NCI-H2107 (cell line): ENCODE measurements around the gene OR6B1.
"Not testable (repeated sequence)": the region's sequence is repeated elsewhere in the genome, so short reads cannot be mapped to it uniquely, and the experiment has no call there.

ENCODE experiments used
- DNase-seq: peaks from one replicate; lab custom pipeline; 2025; lab: John Stamatoyannopoulos, UW

The OR6B1 gene

DNA sequence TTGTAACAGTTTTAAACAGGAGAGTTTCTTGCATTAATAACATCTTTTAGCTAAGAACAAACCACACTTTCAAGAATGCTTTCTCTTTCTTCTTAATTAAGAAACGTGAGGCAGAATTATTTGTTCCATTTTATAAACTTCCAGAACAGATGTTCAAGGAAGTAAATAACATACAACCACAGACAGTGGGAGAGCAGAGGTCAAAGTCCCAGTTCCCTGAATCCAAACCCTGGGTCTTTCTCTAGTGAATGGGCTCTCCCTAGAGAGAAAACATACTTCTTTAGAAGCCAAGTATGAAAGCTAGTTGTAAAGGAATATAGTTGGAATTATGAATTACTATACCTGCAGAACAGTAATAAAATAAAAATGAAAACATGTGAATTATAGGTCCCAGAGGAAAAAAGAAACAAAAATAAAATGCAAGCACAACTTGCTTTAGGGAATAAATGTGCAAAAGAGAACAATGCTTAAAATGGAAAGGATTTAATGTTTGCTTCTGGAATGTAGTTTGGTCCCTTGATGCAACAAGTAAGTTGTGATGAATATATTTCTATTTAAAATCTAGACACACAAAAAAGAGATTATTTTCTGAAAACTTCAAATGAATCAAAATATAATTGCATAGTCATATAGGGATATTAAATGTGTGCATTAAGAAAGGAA lies 6.0 kb downstream of the OR6B1 start:
- no peak for DNase-seq

DNA sequence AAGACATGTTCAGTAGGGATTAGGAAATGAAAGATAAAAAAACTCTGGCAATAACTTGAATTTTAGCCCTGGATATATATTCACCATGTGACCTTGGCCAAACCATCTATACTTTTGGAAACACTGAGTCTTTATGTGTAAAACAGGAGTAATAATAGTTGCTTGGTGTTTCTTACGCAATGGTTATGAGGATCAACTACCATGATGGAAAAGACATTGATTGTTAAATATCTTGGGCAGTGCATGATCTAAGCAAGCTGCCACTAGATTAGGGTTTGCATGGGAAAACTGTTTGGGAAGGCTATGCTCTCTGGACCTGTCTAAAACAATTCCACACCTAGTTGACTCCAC lies 6.5 kb downstream of the OR6B1 start:
- DNase-seq: no peak

DNA sequence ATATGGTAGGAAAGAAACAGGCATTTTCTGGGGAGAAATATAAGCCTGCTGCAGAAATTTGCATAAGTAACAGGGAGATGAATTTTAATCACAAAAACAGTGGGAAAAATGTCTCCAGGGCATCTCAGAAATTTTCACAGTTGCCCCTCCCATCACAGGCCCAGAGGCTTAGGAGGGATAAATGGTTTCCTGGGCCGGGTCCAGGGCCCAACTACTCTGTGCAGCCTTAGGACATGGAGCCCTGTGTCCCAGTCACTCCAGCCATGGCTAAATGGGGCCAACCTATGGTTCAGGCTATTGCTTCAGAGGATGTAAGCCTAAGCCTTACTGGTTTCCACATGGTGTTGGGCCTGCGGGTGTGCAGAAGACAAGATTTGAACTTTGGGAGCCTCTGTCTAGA lies 9.2 kb downstream of the OR6B1 start:
- DNase-seq: no peak

DNA sequence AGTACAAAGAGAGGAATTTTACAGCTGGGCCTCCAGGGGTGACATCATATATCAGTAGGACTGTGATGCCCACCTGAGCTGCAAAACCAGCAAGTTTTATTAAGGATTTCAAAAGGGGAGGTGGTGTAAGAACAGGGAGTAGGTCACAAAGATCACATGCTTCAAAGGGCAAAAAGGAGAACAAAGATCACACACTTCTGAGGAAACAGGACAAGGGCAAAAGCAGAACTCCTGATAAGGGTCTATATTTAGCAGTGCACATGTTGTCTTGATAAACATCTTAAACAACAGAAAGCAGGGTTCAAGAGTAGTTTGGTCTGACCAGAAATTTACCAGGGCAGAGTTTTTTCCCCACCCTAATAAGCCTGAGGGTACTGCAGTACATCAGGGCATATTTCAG lies 9.9 kb downstream of the OR6B1 start:
- DNase-seq: not testable (repeated sequence)

DNA sequence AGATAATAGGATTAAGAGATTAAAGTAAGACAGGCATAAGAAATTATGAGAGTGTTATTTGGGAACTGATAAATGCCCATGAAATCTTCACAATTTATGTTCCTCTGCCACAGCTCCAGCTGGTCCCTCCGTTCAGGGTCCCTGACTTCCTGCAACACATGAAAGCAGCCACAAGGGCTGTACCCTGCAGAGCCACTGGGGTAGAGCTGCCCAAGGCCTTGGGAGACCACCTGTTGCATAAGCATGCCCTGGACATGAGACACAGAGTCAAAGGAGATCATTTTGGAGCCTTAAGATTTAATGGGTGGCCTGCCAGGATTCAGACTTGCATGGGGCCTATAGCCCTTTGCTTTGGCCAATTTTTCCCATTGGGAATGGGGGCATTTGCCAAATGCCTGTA lies 10.7 kb downstream of the OR6B1 start:
- DNase-seq: not testable (repeated sequence)

DNA sequence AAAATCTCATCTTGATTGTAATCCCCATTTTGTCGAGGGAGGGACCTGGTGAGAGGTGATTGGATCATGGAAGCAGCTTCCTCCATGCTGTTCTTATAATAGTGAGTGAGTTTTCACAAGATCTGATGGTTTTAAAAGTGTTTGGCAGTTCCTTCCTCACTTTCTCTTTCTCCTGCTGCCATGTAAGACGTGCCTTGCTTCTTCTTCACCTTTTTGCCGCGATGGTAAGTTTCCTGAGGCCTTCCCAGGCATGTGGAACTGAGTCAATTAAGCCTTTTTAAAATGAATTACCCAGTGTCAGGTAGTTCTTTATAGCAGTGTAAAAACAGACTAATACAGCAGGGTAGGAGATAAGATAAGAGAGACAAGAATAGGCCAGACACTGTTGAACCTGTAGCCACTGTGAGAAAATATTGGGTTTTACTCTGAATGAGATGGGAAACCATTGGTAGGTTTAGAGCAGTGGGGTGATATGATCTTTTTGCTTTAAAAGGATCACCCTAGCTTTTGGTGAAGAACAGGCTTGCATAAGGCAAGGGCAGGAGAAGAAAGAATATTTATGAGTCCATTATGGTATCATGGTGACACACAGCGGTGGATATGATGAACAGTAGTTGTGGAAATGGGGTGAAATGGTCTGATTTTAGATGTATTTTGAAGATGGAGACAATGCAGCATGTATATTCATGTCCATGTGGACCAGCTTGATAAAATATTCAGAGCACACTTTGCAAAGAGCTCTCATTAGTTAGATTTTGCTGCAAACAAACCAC lies 11.5 kb downstream of the OR6B1 start:
- DNase-seq: no peak

DNA sequence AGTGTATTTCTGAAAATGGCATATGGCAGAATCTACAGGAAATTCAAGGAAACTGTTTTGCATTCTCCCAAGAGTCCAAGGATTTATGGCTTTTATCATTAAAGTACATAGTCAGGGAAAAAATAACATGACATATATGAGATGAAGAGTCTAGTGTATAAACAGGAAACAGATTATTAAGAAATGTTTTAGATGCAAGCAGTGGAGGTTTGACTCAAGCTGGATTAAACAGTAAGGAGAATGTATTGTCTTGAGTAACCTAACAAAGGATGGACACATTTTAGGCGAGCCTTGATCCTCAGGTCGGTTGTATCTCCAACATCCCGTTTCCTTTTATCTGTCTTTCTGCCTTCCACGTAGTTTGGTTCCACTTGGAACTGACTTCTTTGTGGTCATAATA lies 17.9 kb downstream of the OR6B1 start:
- no peak for DNase-seq

DNA sequence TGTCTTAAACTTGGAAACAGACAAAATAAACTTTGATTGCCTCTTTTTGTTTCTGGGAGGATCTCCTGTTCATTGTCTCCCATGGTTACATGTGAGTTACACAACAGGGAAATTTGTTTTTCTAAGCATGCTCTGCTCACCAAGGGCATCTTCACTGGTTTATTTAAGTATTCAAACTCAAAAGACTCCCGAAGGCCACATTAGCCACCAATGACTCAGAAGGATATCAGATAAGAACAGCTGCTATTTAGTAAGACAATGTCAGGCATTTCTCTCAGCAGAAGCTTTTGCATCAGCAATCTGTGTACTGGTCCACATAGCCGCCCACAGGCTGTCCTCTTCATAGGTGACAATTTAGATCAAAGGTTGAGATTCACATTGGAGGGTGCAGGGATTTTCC lies 19.3 kb downstream of the OR6B1 start:
- no peak for DNase-seq

DNA sequence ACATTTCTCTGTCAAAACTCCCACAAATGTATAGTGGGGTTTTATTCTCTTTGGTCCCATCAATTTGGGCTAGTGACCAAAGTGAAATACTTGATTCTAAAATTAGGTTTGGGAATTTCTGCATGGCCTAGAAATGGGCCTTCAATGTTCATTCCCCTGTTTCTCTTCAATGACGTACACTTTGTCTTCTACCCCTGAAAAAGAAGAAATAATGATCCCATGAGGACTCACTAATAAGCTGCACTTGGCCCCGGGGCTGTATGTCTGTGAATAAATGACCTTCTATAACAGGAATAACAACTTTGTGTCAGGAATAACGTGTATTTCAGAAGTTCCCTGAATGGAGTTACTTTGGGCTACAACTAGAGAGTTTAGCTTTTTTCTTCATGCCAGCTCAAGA lies 20.2 kb downstream of the OR6B1 start:
- no peak for DNase-seq

DNA sequence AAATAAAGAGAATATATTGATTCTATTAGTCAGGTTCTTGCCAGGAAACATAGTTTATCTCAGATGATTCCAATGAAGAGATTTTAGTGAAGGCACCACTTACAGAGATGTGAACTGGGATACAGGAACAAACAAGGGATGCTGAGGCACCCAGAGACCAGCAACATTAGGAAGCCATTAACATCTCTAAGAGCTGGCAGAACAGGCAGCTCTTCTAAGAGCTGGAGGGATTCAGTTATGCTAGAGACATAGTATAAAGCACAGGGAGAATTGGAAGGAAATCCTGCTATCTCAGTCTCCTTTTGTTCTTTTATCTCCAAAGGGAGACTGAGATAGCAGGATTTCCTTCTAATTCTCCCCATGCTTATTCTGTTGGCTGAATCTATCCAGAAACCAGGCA lies 22.0 kb downstream of the OR6B1 start:
- DNase-seq: no peak

DNA sequence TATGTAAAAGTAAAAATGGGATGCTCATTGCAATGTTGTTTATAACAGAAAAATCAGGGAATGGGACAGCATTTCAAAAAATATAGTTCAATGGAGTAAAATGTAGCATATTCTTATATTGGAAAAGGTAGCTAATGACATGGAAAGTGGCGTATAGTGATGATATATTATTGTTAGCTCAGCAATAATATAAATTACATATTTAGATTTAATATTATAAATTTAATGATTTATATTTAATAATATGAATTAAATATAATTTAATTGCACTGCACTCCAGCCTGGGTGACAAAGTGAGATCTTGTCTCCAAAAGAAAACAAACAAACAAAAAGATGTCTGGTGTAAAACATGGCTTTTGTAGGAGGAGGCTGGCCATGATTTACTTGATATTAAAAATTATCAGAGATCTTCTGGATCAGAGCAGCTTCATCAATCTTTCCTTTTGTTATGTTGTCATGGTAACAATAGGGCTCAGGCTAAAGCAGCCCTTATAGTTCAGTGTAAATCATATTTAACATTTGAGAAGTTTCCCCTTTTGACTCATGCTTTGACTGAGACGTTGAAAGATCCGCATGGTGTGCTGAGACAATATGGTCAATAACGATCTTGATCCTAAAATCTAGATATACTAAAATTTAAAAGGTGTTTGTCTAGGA lies 23.2 kb downstream of the OR6B1 start:
- no peak for DNase-seq

DNA sequence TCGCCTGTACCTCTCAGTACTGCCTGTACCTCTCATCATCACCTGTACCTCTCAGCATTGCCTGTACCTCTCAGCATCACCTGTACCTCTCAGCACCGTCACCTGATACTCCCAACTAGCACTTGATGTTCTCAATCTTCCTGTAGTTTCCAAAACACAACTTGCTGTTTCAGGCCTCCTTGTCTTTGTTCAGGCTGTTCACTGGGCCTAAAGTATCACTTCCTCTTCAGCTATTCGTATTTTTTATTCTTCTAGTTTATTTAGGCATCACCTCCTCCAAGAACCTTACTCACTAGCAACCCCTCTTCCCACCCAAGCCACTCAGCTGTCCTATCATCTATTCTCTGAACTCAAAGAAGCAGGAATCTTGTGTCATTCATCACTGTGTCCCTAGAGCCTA lies 24.1 kb downstream of the OR6B1 start:
- DNase-seq: no peak

DNA sequence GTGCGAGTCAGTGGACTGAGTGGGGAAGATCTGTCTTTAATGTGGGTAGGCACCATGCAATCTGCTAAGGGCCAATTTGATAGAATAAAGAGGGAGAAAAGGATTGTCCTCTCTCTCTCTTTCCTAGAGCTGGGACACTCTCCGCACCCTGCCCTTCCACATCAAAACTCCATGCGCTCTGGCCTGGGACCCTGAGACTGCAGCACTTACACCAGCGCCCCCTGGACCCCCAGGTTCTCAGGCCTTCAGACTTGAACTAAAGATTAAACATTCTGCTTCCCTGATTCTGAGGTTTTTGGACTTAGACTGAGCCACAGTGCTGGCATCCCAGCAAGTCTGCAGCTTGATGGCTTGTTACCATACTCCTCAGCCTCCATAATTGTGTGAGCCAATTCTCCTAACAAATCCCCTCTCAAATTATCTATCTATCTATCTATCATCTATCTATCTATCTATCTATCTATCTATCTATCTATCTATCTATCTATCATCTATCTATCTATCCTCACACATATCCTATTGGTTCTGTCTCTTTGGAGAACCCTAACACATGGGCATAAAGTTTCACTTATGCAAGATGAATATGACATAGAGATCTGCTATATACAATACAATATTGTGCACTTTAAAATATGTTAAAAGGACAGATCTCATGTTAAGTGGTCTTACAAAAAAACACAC lies 26.2 kb downstream of the OR6B1 start:
- DNase-seq: no peak

DNA sequence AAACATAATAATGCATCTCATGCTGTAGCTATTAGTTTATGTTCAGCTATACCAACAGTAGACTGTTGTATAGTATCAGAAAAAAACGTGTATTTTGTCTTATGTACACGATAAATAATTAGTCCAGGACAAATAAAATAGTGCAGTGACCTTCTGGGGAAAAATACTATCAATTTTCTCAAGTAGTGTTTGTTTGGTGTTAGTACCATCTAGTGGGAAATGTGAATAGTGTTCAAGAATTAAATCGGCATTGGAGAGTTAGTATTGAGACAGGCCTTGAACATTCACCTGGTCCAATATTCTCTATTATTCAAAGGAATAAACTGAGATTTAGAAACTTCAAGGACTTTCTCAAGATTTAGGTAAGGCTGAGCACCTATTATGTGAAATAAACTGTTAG lies 26.9 kb downstream of the OR6B1 start:
- no peak for DNase-seq

DNA sequence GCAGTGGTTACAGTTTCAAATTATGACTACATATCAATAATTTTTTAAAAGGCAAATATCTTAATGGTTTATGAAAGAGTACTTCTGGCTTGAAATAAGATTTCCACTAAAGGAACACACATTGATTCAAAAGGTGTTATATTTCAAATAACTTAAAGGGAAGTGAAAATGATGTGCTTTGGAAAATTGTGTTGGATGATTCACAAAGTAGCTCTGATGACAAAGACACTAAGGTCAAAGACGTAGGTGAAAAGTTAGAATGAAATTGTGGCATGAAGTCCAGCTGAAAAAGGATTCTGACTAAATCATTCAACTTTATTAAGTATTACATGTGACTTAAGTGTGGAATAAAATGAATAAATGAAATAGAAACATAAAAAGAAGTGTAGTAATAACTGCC lies 27.9 kb downstream of the OR6B1 start:
- DNase-seq: no peak

DNA sequence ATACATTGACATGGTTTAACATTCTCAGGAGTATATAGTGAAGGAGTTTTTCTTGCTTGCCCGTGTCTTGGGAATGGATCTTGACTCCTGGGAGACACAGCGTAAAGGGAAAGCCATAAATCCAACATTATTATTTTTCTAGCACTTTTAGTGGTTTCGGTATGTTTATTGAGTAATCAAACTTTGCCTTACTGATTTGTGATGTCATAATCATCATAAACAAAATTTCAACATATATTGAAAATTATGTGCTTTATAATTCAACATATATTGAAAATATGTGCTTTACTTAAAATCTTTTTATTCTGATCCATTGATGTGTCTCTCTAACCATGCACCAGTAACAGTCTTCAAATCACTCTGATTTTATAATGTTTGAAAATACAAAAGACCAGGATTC lies 28.4 kb downstream of the OR6B1 start:
- no peak for DNase-seq

DNA sequence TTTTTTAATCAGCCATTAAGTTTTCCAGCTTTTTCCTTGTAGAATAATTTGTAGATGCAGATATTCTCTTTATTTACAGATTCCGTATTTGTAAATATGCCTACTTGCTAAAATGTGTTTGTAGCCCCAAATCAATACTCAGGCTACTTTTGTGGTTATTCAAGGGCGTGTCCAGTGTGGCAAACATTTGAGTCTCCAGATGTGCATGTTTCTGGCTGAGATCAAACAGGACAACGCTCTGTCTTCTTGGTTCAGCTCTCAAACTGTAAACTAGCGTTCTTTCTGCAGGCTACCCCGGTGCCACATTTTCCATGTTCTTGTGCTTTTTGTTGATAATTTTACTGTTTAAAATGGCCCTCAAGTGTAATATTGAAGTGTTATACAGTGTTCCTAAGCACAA lies 32.4 kb downstream of the OR6B1 start:
- DNase-seq: no peak

DNA sequence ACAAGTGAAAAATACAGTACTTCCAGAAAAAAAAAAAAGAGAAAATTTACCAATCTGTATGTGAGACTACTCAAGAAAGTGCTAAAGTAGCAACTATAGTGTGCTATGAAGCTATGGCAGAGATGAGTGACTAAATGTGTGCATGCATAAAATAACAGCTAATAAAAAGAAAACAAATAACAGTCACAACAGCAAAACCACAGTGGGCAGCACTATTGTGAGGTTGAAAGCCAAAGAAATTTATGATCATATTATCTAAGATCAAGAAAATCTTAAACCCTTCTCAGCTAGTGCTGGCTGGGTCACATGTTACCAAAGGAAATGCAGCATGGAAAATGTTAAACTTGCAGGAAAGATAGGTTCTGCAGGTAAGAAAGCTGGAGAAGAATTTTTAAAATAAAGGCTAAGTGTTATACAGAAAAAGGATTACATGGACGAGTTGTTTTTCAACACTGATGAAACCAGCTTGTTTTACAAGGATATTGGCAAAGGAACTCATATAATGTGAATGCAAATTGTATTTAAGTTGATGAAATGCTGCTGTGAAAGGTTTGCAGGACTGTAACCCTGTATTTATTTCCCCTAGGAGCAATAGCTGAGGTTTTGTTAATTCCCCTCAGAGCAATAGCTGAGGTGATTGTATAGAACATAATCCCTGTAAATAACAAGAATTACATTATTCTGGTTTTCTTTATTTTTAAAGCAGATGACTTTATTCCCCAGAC lies 33.0 kb downstream of the OR6B1 start:
- no peak for DNase-seq

DNA sequence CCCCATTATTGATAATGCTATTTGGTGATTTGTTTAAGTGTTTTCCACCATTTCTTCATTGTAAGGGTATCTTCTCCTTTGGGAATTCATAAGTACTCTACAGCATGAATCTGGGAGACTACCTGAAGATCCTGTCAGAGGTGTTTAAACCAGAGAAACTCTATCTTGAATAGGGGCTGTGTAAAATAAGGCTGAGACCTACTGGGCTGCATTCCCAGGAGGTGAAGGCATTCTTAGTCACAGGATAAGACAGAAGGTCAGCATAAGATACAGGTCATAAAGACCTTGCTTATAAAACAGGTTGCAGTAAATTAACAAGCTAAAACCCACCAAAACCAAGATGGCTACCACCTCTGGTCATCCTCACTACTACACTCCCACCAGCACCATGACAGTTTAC lies 35.3 kb downstream of the OR6B1 start:
- no peak for DNase-seq

DNA sequence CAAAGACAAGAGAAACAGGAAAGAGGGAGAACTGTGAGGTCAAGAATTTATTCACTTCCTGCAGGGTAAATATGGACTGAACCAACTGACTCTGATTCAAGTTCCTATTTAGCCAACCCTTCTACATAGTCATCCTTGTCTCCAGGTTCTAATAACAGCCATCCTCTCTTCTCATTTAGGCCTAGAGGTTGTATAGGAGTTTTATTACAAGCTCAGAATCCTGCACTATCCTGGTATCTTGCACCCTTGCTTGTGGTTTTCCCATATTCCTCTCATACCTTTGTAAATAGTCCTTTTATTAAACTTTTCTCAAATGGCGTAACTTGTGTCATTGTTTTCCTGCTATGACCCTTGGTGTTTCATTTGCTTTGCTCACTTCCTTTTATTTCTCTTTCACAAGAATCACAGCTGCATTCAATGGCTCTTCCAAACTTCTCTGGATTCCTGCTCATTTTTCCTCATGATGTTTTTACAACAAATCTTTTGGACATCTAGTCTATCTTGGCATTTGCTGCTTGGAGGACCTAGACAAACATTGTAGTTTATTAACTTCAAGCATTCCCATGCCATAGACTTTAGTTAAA lies 36.3 kb downstream of the OR6B1 start:
- no peak for DNase-seq

DNA sequence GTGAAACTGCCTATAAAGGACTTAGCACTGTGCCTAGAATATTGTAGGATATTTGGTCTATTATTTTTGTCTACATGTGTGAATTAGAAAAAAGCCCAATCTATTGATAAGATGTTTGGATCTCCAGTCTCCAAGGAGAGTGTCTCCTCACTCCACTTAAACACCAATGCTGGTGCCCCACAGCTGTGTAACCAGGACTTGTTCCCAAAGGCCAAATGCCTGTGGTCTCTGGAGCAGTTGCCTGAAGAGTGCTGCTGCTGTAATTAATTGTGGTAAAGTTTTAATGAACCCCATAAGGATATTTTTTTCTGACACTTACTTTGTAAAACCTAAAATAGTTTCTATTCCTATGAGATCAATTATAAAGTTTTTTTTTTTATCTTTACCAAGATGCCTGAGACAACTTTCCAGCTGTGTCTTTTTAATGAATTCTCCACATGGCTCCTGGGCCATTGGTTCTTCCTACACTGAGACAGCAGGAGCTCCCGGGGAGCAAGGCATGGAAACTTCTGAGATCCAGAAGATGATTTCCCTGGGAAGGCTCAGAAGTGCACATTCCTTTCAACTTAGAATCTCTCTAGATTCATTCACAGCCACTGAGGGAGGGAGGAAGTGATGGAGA lies 37.4 kb downstream of the OR6B1 start:
- DNase-seq: no peak
